ENCODE results near the gene KCNJ16.

GRCh38 chr17:70073310-70073709, 1.7 kb upstream of the KCNJ16 start:
- TF ChIP-seq POLR2A (IDR thresholded peaks at IDR 0.05; ENCODE audit: extremely low read depth, insufficient read length), result no peak
- no peak for TF ChIP-seq CTCF (IDR thresholded peaks at IDR 0.05; ENCODE audit: low read depth, low read length)

Data from NB4 (cell line).